ENCODE data around the gene PRKCQ. TPM values are rescaled to one million over a fixed set of nuclear protein-coding genes. Genes with fewer than 3 reads are reported as not detected.

The PRKCQ gene
- total and polyA plus RNA-seq, 2 of the 8 experiments (the other 6 are each of a cell fraction or from before 2014, with no cell fraction given), result 9.1 to 22.6 TPM

DNA sequence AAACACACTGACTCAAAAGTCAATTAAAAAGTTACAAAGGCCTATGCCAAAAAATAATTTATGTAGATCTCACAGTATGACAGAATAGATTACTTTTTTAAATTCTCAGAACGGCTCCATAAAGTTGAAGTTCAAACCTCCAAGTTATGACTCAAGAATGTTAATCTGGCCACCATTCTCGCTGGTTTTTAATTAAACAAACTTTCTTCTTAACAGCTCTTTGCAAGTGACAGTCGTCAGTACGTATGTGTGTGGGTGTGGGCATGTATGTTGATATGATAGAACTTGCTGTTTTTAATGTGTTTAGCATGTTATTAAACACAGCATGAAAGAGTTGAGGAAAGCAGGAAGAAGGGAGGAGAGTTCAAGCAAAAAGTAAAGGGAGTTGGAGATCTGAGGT is 18.5 kb downstream of the PRKCQ start (continued):
- TF ChIP-seq, protein P1, sequence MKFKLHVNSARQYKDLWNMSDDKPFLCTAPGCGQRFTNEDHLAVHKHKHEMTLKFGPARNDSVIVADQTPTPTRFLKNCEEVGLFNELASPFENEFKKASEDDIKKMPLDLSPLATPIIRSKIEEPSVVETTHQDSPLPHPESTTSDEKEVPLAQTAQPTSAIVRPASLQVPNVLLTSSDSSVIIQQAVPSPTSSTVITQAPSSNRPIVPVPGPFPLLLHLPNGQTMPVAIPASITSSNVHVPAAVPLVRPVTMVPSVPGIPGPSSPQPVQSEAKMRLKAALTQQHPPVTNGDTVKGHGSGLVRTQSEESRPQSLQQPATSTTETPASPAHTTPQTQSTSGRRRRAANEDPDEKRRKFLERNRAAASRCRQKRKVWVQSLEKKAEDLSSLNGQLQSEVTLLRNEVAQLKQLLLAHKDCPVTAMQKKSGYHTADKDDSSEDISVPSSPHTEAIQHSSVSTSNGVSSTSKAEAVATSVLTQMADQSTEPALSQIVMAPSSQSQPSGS (IDR thresholded peaks at IDR 0.05; ENCODE audit: low read length), result no peak
- TF ChIP-seq EZH2 (IDR thresholded peaks at IDR 0.05; ENCODE audit: low read depth, low read length, severe bottlenecking) (no peak), BRCA1 (IDR thresholded peaks at IDR 0.05; ENCODE audit: low read depth, low read length) (no peak)
